Osteocyte (in vitro differentiated cells): ENCODE measurements around the gene SLC31A2. TPM values are rescaled to one million over a fixed set of nuclear protein-coding genes. Genes with fewer than 3 reads are reported as not detected.
"Not testable (repeated sequence)": the region's sequence is repeated elsewhere in the genome, so short reads cannot be mapped to it uniquely, and the experiment has no call there.

Experiments
- DNase-seq: peaks from one replicate; pipeline ENCODE4 v3.0.0; 2021; ENCODE audit warnings: mixed read lengths; ENCODE audit not compliant: unreplicated experiment; ENCODE audit errors: extremely low spot score
- H3K27ac Mint-ChIP-seq: one replicate; pipeline ENCODE4 v1.8.0; 2021; ENCODE audit warnings: mild to moderate bottlenecking, mixed read lengths; ENCODE audit not compliant: unreplicated experiment
- H3K27me3 Mint-ChIP-seq: one replicate; pipeline ENCODE4 v1.8.0; 2021; ENCODE audit warnings: mixed read lengths; ENCODE audit not compliant: unreplicated experiment
- H3K36me3 Mint-ChIP-seq: one replicate; pipeline ENCODE4 v1.8.0; 2021; ENCODE audit warnings: mixed read lengths; ENCODE audit not compliant: unreplicated experiment
- H3K4me1 Mint-ChIP-seq: one replicate; pipeline ENCODE4 v1.8.0; 2021; ENCODE audit warnings: mixed read lengths; ENCODE audit not compliant: unreplicated experiment
- H3K4me3 Mint-ChIP-seq: one replicate; pipeline ENCODE4 v1.8.0; 2021; ENCODE audit warnings: mild to moderate bottlenecking, moderate library complexity, mixed read lengths; ENCODE audit not compliant: unreplicated experiment
- H3K9me3 Mint-ChIP-seq: one replicate; pipeline ENCODE4 v1.8.0; 2021; ENCODE audit warnings: mixed read lengths; ENCODE audit not compliant: unreplicated experiment
- CTCF ChIP-seq: fragments of 200-600 bp; sonication (generic); IDR thresholded peaks from 2 replicates; pipeline ENCODE4 v1.5.0; 2021; ENCODE audit warnings: antibody characterized with exemption, mild to moderate bottlenecking, moderate library complexity
- total RNA-seq: library from RNA; stranded (reverse); gene quantifications from 2 replicates; pipeline ENCODE4 v1.2.1, GENCODE V29; 2021

The SLC31A2 gene
- total RNA-seq, 1 donor from 2014 or later: 3.3 TPM

DNA sequence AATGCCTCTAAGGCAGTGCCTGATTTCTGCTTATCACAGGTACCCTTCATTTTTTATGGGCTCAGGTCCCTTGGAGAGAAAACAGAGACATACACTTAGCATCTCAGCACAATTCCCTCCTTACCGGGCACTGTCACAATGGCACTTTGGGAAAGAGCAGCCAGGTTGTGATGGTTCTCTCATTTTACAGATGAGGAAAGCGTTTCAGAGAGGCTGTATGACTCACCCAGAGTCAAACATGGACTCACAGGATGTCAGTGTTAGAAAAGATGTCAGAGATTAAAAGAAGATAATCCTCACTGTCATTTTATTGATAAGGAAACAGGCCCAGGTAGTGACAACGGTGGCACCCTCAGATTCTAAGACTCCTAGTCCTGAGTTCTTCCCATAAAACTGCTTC is 12.0 kb upstream of the SLC31A2 start:
- TF ChIP-seq CTCF: no peak
- Mint-ChIP-seq H3K27ac (no peak overlapping the region), H3K4me3 (no peak overlapping the region), H3K36me3 (no peaks in the 10 kb centered on the region), H3K4me1 (no peaks in the 10 kb centered on the region), H3K27me3 (peaks cover 24% of the 10 kb centered on the region), H3K9me3 (peaks cover 6% of the 10 kb centered on the region)
- DNase-seq: no peak

- H3K27ac Mint-ChIP-seq: no peak overlapping the region
These were observed 11.5 kb upstream of the SLC31A2 start for GRCh38 chr9:113139225-113139829.

DNA sequence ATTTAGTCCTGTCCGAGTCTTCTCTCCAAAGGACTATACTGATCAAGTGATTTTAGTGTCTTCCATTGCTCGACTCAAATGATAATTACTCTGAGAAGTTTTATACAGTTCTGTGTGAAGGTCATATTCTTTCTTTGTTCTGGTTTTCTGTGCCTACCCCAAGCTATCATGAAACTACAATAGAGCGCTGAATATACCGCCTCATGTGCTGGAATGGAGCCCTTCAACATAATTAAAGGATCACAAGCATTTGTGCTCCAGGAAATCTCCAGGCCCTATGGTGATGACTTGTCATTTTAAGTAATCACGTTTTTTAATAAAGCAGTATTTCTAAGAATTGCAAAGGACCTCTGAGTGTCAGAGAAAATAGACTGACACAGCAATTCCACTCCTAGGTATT is 10.9 kb upstream of the SLC31A2 start:
- Mint-ChIP-seq H3K36me3 (no peaks in the 10 kb centered on the region), H3K27me3 (peaks cover 31% of the 10 kb centered on the region), H3K4me1 (no peaks in the 10 kb centered on the region), H3K9me3 (peaks cover 6% of the 10 kb centered on the region), H3K4me3 (no peak overlapping the region), H3K27ac (no peak overlapping the region)
- no peak for TF ChIP-seq CTCF
- no peak for DNase-seq

More at GRCh38 chr9:113139225-113139829, 11.5 kb upstream of the SLC31A2 start:
- Mint-ChIP-seq H3K36me3 (no peaks in the 10 kb centered on the region), H3K9me3 (peaks cover 6% of the 10 kb centered on the region), H3K4me3 (no peak overlapping the region), H3K4me1 (no peaks in the 10 kb centered on the region), H3K27me3 (peaks cover 26% of the 10 kb centered on the region)
- no peak for TF ChIP-seq CTCF
- no peak for DNase-seq

DNA sequence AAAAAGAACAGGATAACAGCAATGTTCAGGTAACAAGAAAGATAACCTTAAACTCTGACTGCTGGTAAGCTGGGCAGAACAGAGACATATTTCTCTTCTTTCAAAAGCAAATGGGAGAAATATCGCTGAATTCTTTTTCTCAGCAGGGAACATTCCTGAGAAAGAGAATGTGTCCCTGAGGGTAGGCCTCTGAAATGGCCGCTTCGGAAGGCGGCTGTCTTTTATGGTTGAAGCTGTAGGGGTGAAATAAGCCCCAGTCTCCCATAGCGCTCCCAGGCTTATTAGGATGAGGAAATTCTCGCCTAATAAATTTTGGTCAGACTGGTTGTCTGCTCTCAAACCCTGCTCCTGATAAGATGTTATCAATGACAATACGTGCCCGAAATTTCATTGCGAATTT is 9.9 kb upstream of the SLC31A2 start:
- H3K36me3 Mint-ChIP-seq, H3K4me3 Mint-ChIP-seq, H3K27ac Mint-ChIP-seq, H3K9me3 Mint-ChIP-seq, DNase-seq, H3K4me1 Mint-ChIP-seq: not testable (repeated sequence)
- H3K27me3 Mint-ChIP-seq: peaks cover 40% of the 10 kb centered on the region

GRCh38 chr9:113143432-113144227 is 7.2 kb upstream of the SLC31A2 start:
- no peak for DNase-seq
- Mint-ChIP-seq H3K9me3 (peaks cover 6% of the 10 kb centered on the region), H3K27ac (no peak overlapping the region), H3K4me1 (no peaks in the 10 kb centered on the region), H3K4me3 (no peak overlapping the region), H3K27me3 (peaks cover 43% of the 10 kb centered on the region), H3K36me3 (no peaks in the 10 kb centered on the region)
- no peak for TF ChIP-seq CTCF
